OCI-LY7 (cell line): ENCODE results near the gene INS. TPM values are rescaled to one million over a fixed set of nuclear protein-coding genes. Genes with fewer than 3 reads are reported as not detected.

ENCODE experiments used
- BruUV-seq: library from RNA; stranded (reverse); fragments of 400-500 nt; replicated peaks from 2 replicates; lab custom pipeline; 2021; lab: Mats Ljungman, UMichigan
- CTCF ChIA-PET: fragments of 300-600 bp; sonication (Branson Sonifier 250); formaldehyde crosslinking; loops from one replicate; lab custom pipeline; 2022; ENCODE audit warnings: antibody characterized with exemption; ENCODE audit not compliant: unreplicated experiment; lab: Charles Lee
- POLR2A ChIA-PET: fragments of 300-600 bp; sonication (Branson Sonifier 250); formaldehyde crosslinking; loops from one replicate; lab custom pipeline; 2022; ENCODE audit warnings: antibody characterized with exemption; lab: Charles Lee
- DNase-seq: peaks from one replicate; pipeline ENCODE4 v3.0.0-alpha.2; 2015; ENCODE audit warnings: low spot score
- H2AFZ ChIP-seq: fragments of 200-600 bp; sonication (generic), shearing (Covaris generic); 2 replicates; pipeline ENCODE4 v1.6.1; 2014; ENCODE audit warnings: mild to moderate bottlenecking, antibody characterized with exemption, low read length, moderate library complexity
- H3K27ac ChIP-seq: fragments of 200-600 bp; sonication (generic); 2 replicates; pipeline ENCODE4 v1.5.1; 2014; ENCODE audit warnings: mixed run types, low read depth, mild to moderate bottlenecking, moderate library complexity, low read length, inconsistent platforms; ENCODE audit not compliant: poor library complexity, severe bottlenecking
- H3K36me3 ChIP-seq: fragments of 200-600 bp; sonication (generic); 2 replicates; pipeline ENCODE4 v1.6.1; 2014; ENCODE audit warnings: mild to moderate bottlenecking, antibody characterized with exemption, low read length, moderate library complexity, mixed read lengths; ENCODE audit not compliant: insufficient read depth
- H3K4me1 ChIP-seq: fragments of 200-600 bp; sonication (generic); 2 replicates; pipeline ENCODE4 v1.5.1; 2014; ENCODE audit warnings: mild to moderate bottlenecking, low read length; ENCODE audit not compliant: insufficient read depth, poor library complexity, severe bottlenecking
- H3K4me2 ChIP-seq: fragments of 200-600 bp; sonication (generic); 2 replicates; pipeline ENCODE4 v1.6.1; 2014; ENCODE audit warnings: mild to moderate bottlenecking, low read length
- H3K4me3 ChIP-seq: fragments of 200-600 bp; sonication (generic); 2 replicates; pipeline ENCODE4 v1.5.1; 2014; ENCODE audit warnings: mild to moderate bottlenecking, low read depth, low read length; ENCODE audit not compliant: poor library complexity, severe bottlenecking
- H3K79me2 ChIP-seq: fragments of 200-600 bp; sonication (generic); 2 replicates; pipeline ENCODE4 v1.6.1; 2016; ENCODE audit warnings: low read depth, mild to moderate bottlenecking, low read length, moderate library complexity, mixed read lengths; ENCODE audit not compliant: insufficient read depth
- H3K9me2 ChIP-seq: fragments of 200-600 bp; sonication (generic); 2 replicates; pipeline ENCODE4 v1.6.1; 2016; ENCODE audit warnings: mild to moderate bottlenecking, low read length, mixed read lengths; ENCODE audit not compliant: insufficient read depth
- H3K9me3 ChIP-seq: fragments of 200-600 bp; sonication (generic); 2 replicates; pipeline ENCODE4 v1.6.1; 2014; ENCODE audit warnings: mild to moderate bottlenecking, mixed run types, low read length, mixed read lengths
- H4K20me1 ChIP-seq: fragments of 200-600 bp; sonication (generic); 2 replicates; pipeline ENCODE4 v1.6.1; 2014; ENCODE audit warnings: mild to moderate bottlenecking, antibody characterized with exemption, low read length, moderate library complexity, mixed read lengths; ENCODE audit not compliant: insufficient read depth
- CTCF ChIP-seq: fragments of 200-600 bp; sonication (generic); conservative IDR thresholded peaks from 2 replicates; pipeline ENCODE4 v1.5.1; 2014; ENCODE audit warnings: mild to moderate bottlenecking, antibody characterized with exemption, low read length, moderate library complexity, mixed read lengths
- EZH2phosphoT487 ChIP-seq: fragments of 200-600 bp; sonication (generic); IDR thresholded peaks from 2 replicates; pipeline ENCODE4 v1.6.1; 2018; ENCODE audit warnings: low read depth, borderline replicate concordance, mild to moderate bottlenecking, mixed run types, antibody characterized with exemption, low read length, moderate library complexity, mixed read lengths
- intact Hi-C: fragments of 100-400 bp; cut with micrococcal nuclease; formaldehyde crosslinking; loops from one replicate; pipeline ENCODE4 v1.10.0; 2022; ENCODE audit not compliant: unreplicated experiment
- total RNA-seq, 2 experiments: library from RNA; depleted of rRNA in 1 of 2; stranded (reverse); fragments of >200 nt in 1 of 2; shearing (Covaris generic) in 1 of 2; gene quantifications; 2 replicates each; pipeline ENCODE4 v1.2.3, GENCODE V29; 2014 to 2022

INS gene
- total RNA-seq, 2 experiments from 2014 or later: not detected

GRCh38 chr11:2139621-2140337 lies 21.2 kb downstream of the INS start:
- H3K27ac ChIP-seq: no peak overlapping the region
- H3K4me3 ChIP-seq: no peak overlapping the region
- H3K9me2 ChIP-seq: no peaks in the 10 kb centered on the region
- H3K79me2 ChIP-seq: no peaks in the 10 kb centered on the region
- no peaks in the 10 kb centered on the region for H3K36me3 ChIP-seq
- no peak for DNase-seq
- BruUV-seq: no TSS peak
- no peaks in the 10 kb centered on the region for H4K20me1 ChIP-seq
- ChIA-PET CTCF (no interaction called here), POLR2A (no interaction called here)
- H3K4me1 ChIP-seq: no peaks in the 10 kb centered on the region
- H2AFZ ChIP-seq: no peak overlapping the region
- TF ChIP-seq EZH2phosphoT487 (no peak), CTCF (no peak)
- intact Hi-C loops: no loop called here
- no peaks in the 10 kb centered on the region for H3K9me3 ChIP-seq
- no peak overlapping the region for H3K4me2 ChIP-seq

GRCh38 chr11:2139123-2139521 lies 21.9 kb downstream of the INS start, which contains the start of gene IGF2:
IGF2 (minus strand) TSS chr11:2139389; CDS start chr11:2135523, 3,866 bp downstream.
- H3K27ac ChIP-seq: no peak within 1 kb of the TSS
- POLR2A ChIA-PET: no interaction called here

More at GRCh38 chr11:2139123-2139521, 21.9 kb downstream of the INS start, which contains the start of gene IGF2:
- no TSS peak for BruUV-seq
- Histone ChIP-seq H3K4me1 (no peaks in the 10 kb centered on the region), H3K36me3 (no peaks in the 10 kb centered on the region), H3K9me2 (no peaks in the 10 kb centered on the region), H3K79me2 (no peaks in the 10 kb centered on the region), H3K9me3 (no peaks in the 10 kb centered on the region), H3K4me3 (no peak within 1 kb of the TSS), H4K20me1 (no peaks in the 10 kb centered on the region), H2AFZ (no peak within 1 kb of the TSS), H3K4me2 (no peak within 1 kb of the TSS)
- no peak for DNase-seq
- CTCF ChIA-PET: no interaction called here
- intact Hi-C loops: no loop called here
- no peak for TF ChIP-seq EZH2phosphoT487
- TF ChIP-seq CTCF: no peak
